Thyroid gland (tissue), 4 donors: ENCODE results near the gene PHF13.

Experiments used
- POLR2A ChIP-seq, 2 donors: fragments of 450-650 bp; IDR thresholded peaks; one replicate each; pipeline ENCODE4 v1.6.1; 2017; ENCODE audit warnings: antibody characterized with exemption in 2 of 2, mild to moderate bottlenecking in 2 of 2, moderate library complexity in 1 of 2
- TF ChIP-seq, protein P1 (sequence below), 6 experiments: fragments of 200-600 bp in 3 of 6; fragments of 450-650 bp in 3 of 6; sonication (generic) in 3 of 6; IDR thresholded peaks; one replicate each; pipeline ENCODE4 v1.5.1; 2016 to 2019; ENCODE audit warnings: antibody characterized with exemption in 6 of 6, mild to moderate bottlenecking in 2 of 6, inconsistent platforms in 1 of 6, moderate library complexity in 1 of 6

DNA sequence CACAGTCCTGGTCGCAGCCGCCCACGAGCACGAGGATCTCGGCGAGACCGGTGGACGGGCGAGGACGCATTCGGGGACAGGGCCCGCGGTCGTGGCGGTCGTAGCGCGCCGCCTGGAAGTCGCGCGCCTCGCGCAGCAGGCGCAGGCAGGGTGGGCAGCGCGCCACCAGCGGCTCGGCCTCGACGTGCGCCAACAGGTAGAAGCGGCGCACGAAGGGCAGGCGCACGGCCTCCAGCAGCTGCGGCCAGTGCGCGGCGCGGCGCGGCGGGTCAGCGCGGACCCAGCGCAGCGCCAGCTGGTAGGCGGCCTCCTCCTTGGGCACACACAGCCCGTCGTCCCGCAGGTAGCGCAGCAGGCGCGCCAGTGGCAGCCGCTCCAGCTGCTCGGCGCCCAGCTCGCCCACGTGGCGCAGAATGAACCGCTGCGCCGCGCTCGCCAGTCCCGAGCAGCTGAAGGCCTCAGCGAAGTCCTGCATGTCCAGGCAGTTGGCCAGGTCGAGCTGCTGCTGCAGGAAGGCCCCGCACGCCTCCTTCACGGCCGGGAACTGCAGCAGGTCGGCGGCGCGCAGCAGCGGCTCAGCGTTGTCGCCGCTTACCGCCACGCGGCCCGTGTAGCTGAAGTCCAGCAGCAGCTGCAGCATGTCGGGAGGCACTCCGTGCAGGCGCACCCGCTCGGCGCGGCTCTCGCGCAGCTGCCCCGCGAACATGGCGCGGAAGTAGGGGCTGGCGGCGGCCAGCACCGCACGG lies 11.4 kb upstream of the PHF13 start:
- TF ChIP-seq, protein P1, sequence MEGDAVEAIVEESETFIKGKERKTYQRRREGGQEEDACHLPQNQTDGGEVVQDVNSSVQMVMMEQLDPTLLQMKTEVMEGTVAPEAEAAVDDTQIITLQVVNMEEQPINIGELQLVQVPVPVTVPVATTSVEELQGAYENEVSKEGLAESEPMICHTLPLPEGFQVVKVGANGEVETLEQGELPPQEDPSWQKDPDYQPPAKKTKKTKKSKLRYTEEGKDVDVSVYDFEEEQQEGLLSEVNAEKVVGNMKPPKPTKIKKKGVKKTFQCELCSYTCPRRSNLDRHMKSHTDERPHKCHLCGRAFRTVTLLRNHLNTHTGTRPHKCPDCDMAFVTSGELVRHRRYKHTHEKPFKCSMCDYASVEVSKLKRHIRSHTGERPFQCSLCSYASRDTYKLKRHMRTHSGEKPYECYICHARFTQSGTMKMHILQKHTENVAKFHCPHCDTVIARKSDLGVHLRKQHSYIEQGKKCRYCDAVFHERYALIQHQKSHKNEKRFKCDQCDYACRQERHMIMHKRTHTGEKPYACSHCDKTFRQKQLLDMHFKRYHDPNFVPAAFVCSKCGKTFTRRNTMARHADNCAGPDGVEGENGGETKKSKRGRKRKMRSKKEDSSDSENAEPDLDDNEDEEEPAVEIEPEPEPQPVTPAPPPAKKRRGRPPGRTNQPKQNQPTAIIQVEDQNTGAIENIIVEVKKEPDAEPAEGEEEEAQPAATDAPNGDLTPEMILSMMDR (IDR thresholded peaks at IDR 0.05), result no peak
- peak in 1 of 2 donors; percentile 47 for TF ChIP-seq POLR2A (IDR thresholded peaks at IDR 0.05)
